Measurements from ENCODE around the gene SIRPG.
"Not testable (repeated sequence)": the region's sequence is repeated elsewhere in the genome, so short reads cannot be mapped to it uniquely, and the experiment has no call there.

SIRPG gene

GRCh38 chr20:1657556-1658334 is at the start of gene SIRPG:
TSS of gene SIRPG (minus strand) at chr20:1657779. CDS start at chr20:1657714, 65 bp downstream.
- no peak for DNase-seq (ENCODE audit: low read depth)

GRCh38 chr20:1706887-1707286 is 49.3 kb upstream of the SIRPG start:
- not testable (repeated sequence) for DNase-seq (ENCODE audit: low read depth)

GRCh38 chr20:1706079-1706478 is 48.5 kb upstream of the SIRPG start:
- no peak for DNase-seq (ENCODE audit: low read depth)

GRCh38 chr20:1702855-1703254 is 45.3 kb upstream of the SIRPG start:
- DNase-seq (ENCODE audit: low read depth): no peak

GRCh38 chr20:1702328-1702727 is 44.7 kb upstream of the SIRPG start:
- DNase-seq (ENCODE audit: low read depth): no peak

- no peak for DNase-seq (ENCODE audit: low read depth)
These were observed 43.4 kb upstream of the SIRPG start for GRCh38 chr20:1700990-1701389.

GRCh38 chr20:1697592-1697991 is 40.0 kb upstream of the SIRPG start:
- no peak for DNase-seq (ENCODE audit: low read depth)

GRCh38 chr20:1696521-1697209 is 39.1 kb upstream of the SIRPG start:
- no peak for DNase-seq (ENCODE audit: low read depth)

GRCh38 chr20:1694672-1695071 is 37.1 kb upstream of the SIRPG start:
- no peak for DNase-seq (ENCODE audit: low read depth)

GRCh38 chr20:1693427-1693826 is 35.8 kb upstream of the SIRPG start:
- no peak for DNase-seq (ENCODE audit: low read depth)

- no peak for DNase-seq (ENCODE audit: low read depth)
These were observed 32.1 kb upstream of the SIRPG start for GRCh38 chr20:1689721-1690120.

- no peak for DNase-seq (ENCODE audit: low read depth)
These were observed 31.4 kb upstream of the SIRPG start for GRCh38 chr20:1688886-1689538.

GRCh38 chr20:1687053-1687452 is 29.5 kb upstream of the SIRPG start:
- no peak for DNase-seq (ENCODE audit: low read depth)

- DNase-seq (ENCODE audit: low read depth): no peak
These were observed 28.7 kb upstream of the SIRPG start for GRCh38 chr20:1686151-1686748.

- no peak for DNase-seq (ENCODE audit: low read depth)
These were observed 27.9 kb upstream of the SIRPG start for GRCh38 chr20:1685304-1686052.

- DNase-seq (ENCODE audit: low read depth): no peak
These were observed 27.3 kb upstream of the SIRPG start for GRCh38 chr20:1684872-1685271.

GRCh38 chr20:1676650-1677049 is 19.1 kb upstream of the SIRPG start:
- no peak for DNase-seq (ENCODE audit: low read depth)

- DNase-seq (ENCODE audit: low read depth): no peak
These were observed 17.6 kb upstream of the SIRPG start for GRCh38 chr20:1674990-1675780.

GRCh38 chr20:1674361-1674760 is 16.8 kb upstream of the SIRPG start:
- DNase-seq (ENCODE audit: low read depth): no peak

GRCh38 chr20:1673424-1673823 is 15.8 kb upstream of the SIRPG start:
- no peak for DNase-seq (ENCODE audit: low read depth)

GRCh38 chr20:1672728-1673127 is 15.1 kb upstream of the SIRPG start:
- no peak for DNase-seq (ENCODE audit: low read depth)

Data from iris pigment epithelial cell (primary cell).